Measurements from ENCODE around the gene ZNF444.

GRCh38 chr19:56159009-56159559, 18.0 kb downstream of the ZNF444 start:
- TF ChIP-seq CTCF (IDR thresholded peaks at IDR 0.05), result no peak
- TF ChIP-seq EP300 (IDR thresholded peaks at IDR 0.05), result no peak

Measured in tibial nerve (tissue), 4 donors.